Panc1 (cell line): ENCODE data around the gene TUBGCP3.

Source experiments
- TCF7L2 ChIP-seq: IDR thresholded peaks from 2 replicates; pipeline ENCODE4 v1.6.1; 2011; ENCODE audit warnings: mild to moderate bottlenecking, low read depth, low read length, inconsistent platforms
- TF ChIP-seq, protein P1 (sequence below): fragments of 450-650 bp; IDR thresholded peaks from 2 replicates; pipeline ENCODE4 v1.5.1; 2017; ENCODE audit warnings: mild to moderate bottlenecking
- TF ChIP-seq, protein P2 (sequence below), 2 experiments: IDR thresholded peaks; 2 replicates each; pipeline ENCODE4 v1.6.1; 2011 to 2012; ENCODE audit warnings: low read depth in 2 of 2, control low read depth in 1 of 2, low read length in 1 of 2, mild to moderate bottlenecking in 1 of 2, moderate library complexity in 1 of 2; ENCODE audit not compliant: insufficient read depth in 1 of 2

DNA sequence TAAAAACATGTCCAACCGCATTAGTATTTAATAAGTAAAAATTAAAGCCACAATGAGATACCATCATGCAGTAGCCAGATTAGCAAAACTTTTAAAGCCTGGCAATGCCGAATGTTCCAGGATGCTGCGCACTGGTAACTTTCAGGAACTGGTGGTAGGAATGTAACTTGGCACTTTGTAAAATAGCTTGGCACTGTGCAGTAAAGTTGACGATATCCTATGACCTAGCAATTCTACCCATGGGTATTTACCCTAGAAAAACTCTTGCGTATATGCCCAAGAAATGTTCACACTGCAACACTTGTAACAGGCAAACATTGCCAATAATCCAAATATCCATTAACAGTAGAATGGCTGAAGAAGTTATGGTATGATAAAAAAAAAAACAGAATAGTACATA is 114.1 kb downstream of the TUBGCP3 start:
- TF ChIP-seq, protein P1, sequence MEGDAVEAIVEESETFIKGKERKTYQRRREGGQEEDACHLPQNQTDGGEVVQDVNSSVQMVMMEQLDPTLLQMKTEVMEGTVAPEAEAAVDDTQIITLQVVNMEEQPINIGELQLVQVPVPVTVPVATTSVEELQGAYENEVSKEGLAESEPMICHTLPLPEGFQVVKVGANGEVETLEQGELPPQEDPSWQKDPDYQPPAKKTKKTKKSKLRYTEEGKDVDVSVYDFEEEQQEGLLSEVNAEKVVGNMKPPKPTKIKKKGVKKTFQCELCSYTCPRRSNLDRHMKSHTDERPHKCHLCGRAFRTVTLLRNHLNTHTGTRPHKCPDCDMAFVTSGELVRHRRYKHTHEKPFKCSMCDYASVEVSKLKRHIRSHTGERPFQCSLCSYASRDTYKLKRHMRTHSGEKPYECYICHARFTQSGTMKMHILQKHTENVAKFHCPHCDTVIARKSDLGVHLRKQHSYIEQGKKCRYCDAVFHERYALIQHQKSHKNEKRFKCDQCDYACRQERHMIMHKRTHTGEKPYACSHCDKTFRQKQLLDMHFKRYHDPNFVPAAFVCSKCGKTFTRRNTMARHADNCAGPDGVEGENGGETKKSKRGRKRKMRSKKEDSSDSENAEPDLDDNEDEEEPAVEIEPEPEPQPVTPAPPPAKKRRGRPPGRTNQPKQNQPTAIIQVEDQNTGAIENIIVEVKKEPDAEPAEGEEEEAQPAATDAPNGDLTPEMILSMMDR = no peak
- TF ChIP-seq, protein P2, sequence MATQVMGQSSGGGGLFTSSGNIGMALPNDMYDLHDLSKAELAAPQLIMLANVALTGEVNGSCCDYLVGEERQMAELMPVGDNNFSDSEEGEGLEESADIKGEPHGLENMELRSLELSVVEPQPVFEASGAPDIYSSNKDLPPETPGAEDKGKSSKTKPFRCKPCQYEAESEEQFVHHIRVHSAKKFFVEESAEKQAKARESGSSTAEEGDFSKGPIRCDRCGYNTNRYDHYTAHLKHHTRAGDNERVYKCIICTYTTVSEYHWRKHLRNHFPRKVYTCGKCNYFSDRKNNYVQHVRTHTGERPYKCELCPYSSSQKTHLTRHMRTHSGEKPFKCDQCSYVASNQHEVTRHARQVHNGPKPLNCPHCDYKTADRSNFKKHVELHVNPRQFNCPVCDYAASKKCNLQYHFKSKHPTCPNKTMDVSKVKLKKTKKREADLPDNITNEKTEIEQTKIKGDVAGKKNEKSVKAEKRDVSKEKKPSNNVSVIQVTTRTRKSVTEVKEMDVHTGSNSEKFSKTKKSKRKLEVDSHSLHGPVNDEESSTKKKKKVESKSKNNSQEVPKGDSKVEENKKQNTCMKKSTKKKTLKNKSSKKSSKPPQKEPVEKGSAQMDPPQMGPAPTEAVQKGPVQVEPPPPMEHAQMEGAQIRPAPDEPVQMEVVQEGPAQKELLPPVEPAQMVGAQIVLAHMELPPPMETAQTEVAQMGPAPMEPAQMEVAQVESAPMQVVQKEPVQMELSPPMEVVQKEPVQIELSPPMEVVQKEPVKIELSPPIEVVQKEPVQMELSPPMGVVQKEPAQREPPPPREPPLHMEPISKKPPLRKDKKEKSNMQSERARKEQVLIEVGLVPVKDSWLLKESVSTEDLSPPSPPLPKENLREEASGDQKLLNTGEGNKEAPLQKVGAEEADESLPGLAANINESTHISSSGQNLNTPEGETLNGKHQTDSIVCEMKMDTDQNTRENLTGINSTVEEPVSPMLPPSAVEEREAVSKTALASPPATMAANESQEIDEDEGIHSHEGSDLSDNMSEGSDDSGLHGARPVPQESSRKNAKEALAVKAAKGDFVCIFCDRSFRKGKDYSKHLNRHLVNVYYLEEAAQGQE (IDR thresholded peaks at IDR 0.05; ENCODE audit: insufficient read depth in 1 of 2, low read depth in 2 of 2, low read length in 1 of 2) = no peak
- TF ChIP-seq TCF7L2 = no peak
